ENCODE measurements around the gene NUDT17. TPM values are rescaled to one million over a fixed set of nuclear protein-coding genes. Genes with fewer than 3 reads are reported as not detected.

Gene NUDT17
- total and polyA plus RNA-seq, 2 of the 8 experiments (the other 6 are each of a cell fraction or from before 2014, with no cell fraction given) = 2.7 to 4.1 TPM

Small RNAs within 50 kb of the gene (microRNA-seq; reads per million reads assigned to microRNA genes)
- gene MIR6736 (ENCODE audit: borderline microRNAs expressed in 2 of 2, borderline number of aligned reads in 2 of 2, borderline replicate concordance in 1 of 2) = 0 reads per million in 2 experiments

Small RNAs within 50 kb of the gene (small RNA-seq; reads per million reads assigned to genes)
- gene MIR6736 (ENCODE audit: insufficient read depth) = not detected

Other genes with a start within 250 kb of the NUDT17 start
- 21.4 and 26.8 TPM in 2 replicates for gene GPR89A, start 237.6 kb upstream of the NUDT17 start, total RNA-seq (2021; fragmentation: NEBNext Ultra II Directional; extraction: Animal tissue kit (Norgen Biotek cat#: 25700))
- gene GPR89A, start 237.6 kb upstream of the NUDT17 start, polyA plus RNA-seq (2011; rRNA removed) = 40.4 and 46.6 TPM in 2 replicates
- not detected in 2 replicates for gene PDZK1, start 138.3 kb upstream of the NUDT17 start, total RNA-seq (2021; fragmentation: NEBNext Ultra II Directional; extraction: Animal tissue kit (Norgen Biotek cat#: 25700))
- 0.08 and 0.17 TPM in 2 replicates for gene PDZK1, start 138.3 kb upstream of the NUDT17 start, polyA plus RNA-seq (2011; rRNA removed)
- gene CD160, start 126.1 kb upstream of the NUDT17 start, total RNA-seq (2021; fragmentation: NEBNext Ultra II Directional; extraction: Animal tissue kit (Norgen Biotek cat#: 25700)) = not detected in 2 replicates
- gene CD160, start 126.1 kb upstream of the NUDT17 start, polyA plus RNA-seq (2011; rRNA removed) = not detected in 2 replicates
- 10.2 and 10.8 TPM in 2 replicates for gene RNF115, start 21.5 kb upstream of the NUDT17 start, total RNA-seq (2021; fragmentation: NEBNext Ultra II Directional; extraction: Animal tissue kit (Norgen Biotek cat#: 25700))
- 3.0 and 4.7 TPM in 2 replicates for gene RNF115, start 21.5 kb upstream of the NUDT17 start, polyA plus RNA-seq (2011; rRNA removed)
- gene POLR3C, start 21.4 kb upstream of the NUDT17 start, total RNA-seq (2021; fragmentation: NEBNext Ultra II Directional; extraction: Animal tissue kit (Norgen Biotek cat#: 25700)) = 26.2 and 26.8 TPM in 2 replicates
- gene POLR3C, start 21.4 kb upstream of the NUDT17 start, polyA plus RNA-seq (2011; rRNA removed) = 23.7 and 26.8 TPM in 2 replicates
- gene PIAS3, start 13.5 kb downstream of the NUDT17 start, total RNA-seq (2021; fragmentation: NEBNext Ultra II Directional; extraction: Animal tissue kit (Norgen Biotek cat#: 25700)) = 36.7 and 40.7 TPM in 2 replicates
- 49.9 and 73.8 TPM in 2 replicates for gene PIAS3, start 13.5 kb downstream of the NUDT17 start, polyA plus RNA-seq (2011; rRNA removed)
- 2.2 and 3.0 TPM in 2 replicates for gene ANKRD35, start 40.2 kb downstream of the NUDT17 start, total RNA-seq (2021; fragmentation: NEBNext Ultra II Directional; extraction: Animal tissue kit (Norgen Biotek cat#: 25700))
- gene ANKRD35, start 40.2 kb downstream of the NUDT17 start, polyA plus RNA-seq (2011; rRNA removed) = 1.4 and 1.6 TPM in 2 replicates
- gene ITGA10, start 64.4 kb downstream of the NUDT17 start, total RNA-seq (2021; fragmentation: NEBNext Ultra II Directional; extraction: Animal tissue kit (Norgen Biotek cat#: 25700)) = 0.45 and 0.48 TPM in 2 replicates
- 0.09 and 0.11 TPM in 2 replicates for gene ITGA10, start 64.4 kb downstream of the NUDT17 start, polyA plus RNA-seq (2011; rRNA removed)
- 8.1 and 9.1 TPM in 2 replicates for gene PEX11B, start 73.1 kb downstream of the NUDT17 start, total RNA-seq (2021; fragmentation: NEBNext Ultra II Directional; extraction: Animal tissue kit (Norgen Biotek cat#: 25700))
- gene PEX11B, start 73.1 kb downstream of the NUDT17 start, polyA plus RNA-seq (2011; rRNA removed) = 11.0 and 15.1 TPM in 2 replicates
- gene RBM8A, start 81.9 kb downstream of the NUDT17 start, total RNA-seq (2021; fragmentation: NEBNext Ultra II Directional; extraction: Animal tissue kit (Norgen Biotek cat#: 25700)) = 216 and 222 TPM in 2 replicates
- gene RBM8A, start 81.9 kb downstream of the NUDT17 start, polyA plus RNA-seq (2011; rRNA removed) = 119 and 125 TPM in 2 replicates
- 2.9 and 3.0 TPM in 2 replicates for gene LIX1L, start 112.4 kb downstream of the NUDT17 start, total RNA-seq (2021; fragmentation: NEBNext Ultra II Directional; extraction: Animal tissue kit (Norgen Biotek cat#: 25700))
- 3.7 and 3.8 TPM in 2 replicates for gene LIX1L, start 112.4 kb downstream of the NUDT17 start, polyA plus RNA-seq (2011; rRNA removed)
- gene ANKRD34A, start 118.9 kb downstream of the NUDT17 start, total RNA-seq (2021; fragmentation: NEBNext Ultra II Directional; extraction: Animal tissue kit (Norgen Biotek cat#: 25700)) = 0.20 and 0.46 TPM in 2 replicates
- 0.15 and 0.19 TPM in 2 replicates for gene ANKRD34A, start 118.9 kb downstream of the NUDT17 start, polyA plus RNA-seq (2011; rRNA removed)
- 2.3 and 3.1 TPM in 2 replicates for gene POLR3GL, start 119.1 kb downstream of the NUDT17 start, total RNA-seq (2021; fragmentation: NEBNext Ultra II Directional; extraction: Animal tissue kit (Norgen Biotek cat#: 25700))
- gene POLR3GL, start 119.1 kb downstream of the NUDT17 start, polyA plus RNA-seq (2011; rRNA removed) = 3.5 and 3.9 TPM in 2 replicates
- 10.3 and 12.3 TPM in 2 replicates for gene TXNIP, start 150.9 kb downstream of the NUDT17 start, total RNA-seq (2021; fragmentation: NEBNext Ultra II Directional; extraction: Animal tissue kit (Norgen Biotek cat#: 25700))
- 33.4 and 56.8 TPM in 2 replicates for gene TXNIP, start 150.9 kb downstream of the NUDT17 start, polyA plus RNA-seq (2011; rRNA removed)
- 0.32 and 0.46 TPM in 2 replicates for gene HJV, start 176.1 kb downstream of the NUDT17 start, total RNA-seq (2021; fragmentation: NEBNext Ultra II Directional; extraction: Animal tissue kit (Norgen Biotek cat#: 25700))
- gene HJV, start 176.1 kb downstream of the NUDT17 start, polyA plus RNA-seq (2011; rRNA removed) = 0.42 and 0.70 TPM in 2 replicates